ENCODE measurements around the gene FANK1. TPM values are rescaled to one million over a fixed set of nuclear protein-coding genes. Genes with fewer than 3 reads are reported as not detected.
"Not testable (repeated sequence)": the region's sequence is repeated elsewhere in the genome, so short reads cannot be mapped to it uniquely, and the experiment has no call there.

Gene FANK1
- total RNA-seq, 4 donors from 2014 or later = 8.4 to 17.2 (median 9.9) TPM

- Histone ChIP-seq H3K27me3 (no peaks in the 10 kb centered on the region), H3K4me3 (replicated peaks in 1 of 3) (no peak overlapping the region), H3K27ac (no peak overlapping the region), H3K4me1 (no peaks in the 10 kb centered on the region), H3K9me3 (no peaks in the 10 kb centered on the region), H3K36me3 (no peaks in the 10 kb centered on the region)
- no peak for DNase-seq
- TF ChIP-seq POLR2A (IDR thresholded peaks at IDR 0.05) (no peak), CTCF (IDR thresholded peaks at IDR 0.05) (no peak)
- intact Hi-C loops (cut with DNase I) = no loop called here
- WGBS, 2 donors = 90 to 95% methylated on average over 3 of the region's 3 CpGs
These were observed 9.4 kb upstream of the FANK1 start for GRCh38 chr10:125886914-125887512.

DNA sequence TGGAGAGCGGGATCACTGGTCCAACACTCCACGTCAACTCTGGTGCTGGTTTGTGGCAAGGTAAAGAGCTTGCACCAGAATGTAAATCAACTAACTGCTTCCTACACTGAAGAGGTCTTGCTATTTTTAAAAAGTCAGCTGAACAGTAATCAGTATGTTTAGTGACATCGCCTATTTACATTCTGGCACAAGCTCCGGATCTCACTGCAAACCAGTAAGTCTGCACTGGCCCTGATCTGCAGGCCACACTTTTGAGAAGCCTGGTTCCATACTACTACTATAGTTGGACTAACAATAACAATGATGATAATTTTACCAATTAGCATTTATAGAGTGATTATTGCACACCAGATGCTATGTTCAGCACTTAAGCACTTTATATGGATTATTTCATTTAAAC is 6.9 kb upstream of the FANK1 start:
- H3K27ac ChIP-seq; DNase-seq; H3K4me1 ChIP-seq; H3K4me3 ChIP-seq (replicated peaks in 1 of 3); H3K36me3 ChIP-seq; H3K9me3 ChIP-seq; H3K27me3 ChIP-seq; intact Hi-C loops (cut with DNase I): not testable (repeated sequence)
- WGBS, 2 donors = 90 to 92% methylated on average over 4 of the region's 4 CpGs

- H3K36me3 ChIP-seq; H3K27me3 ChIP-seq; DNase-seq; intact Hi-C loops (cut with DNase I); H3K27ac ChIP-seq; H3K9me3 ChIP-seq; H3K4me3 ChIP-seq (replicated peaks in 1 of 3); H3K4me1 ChIP-seq: not testable (repeated sequence)
- 79 to 85% methylated on average over 5 of the region's 5 CpGs for WGBS, 2 donors
These were observed 4.0 kb upstream of the FANK1 start for GRCh38 chr10:125892402-125892801.

DNA sequence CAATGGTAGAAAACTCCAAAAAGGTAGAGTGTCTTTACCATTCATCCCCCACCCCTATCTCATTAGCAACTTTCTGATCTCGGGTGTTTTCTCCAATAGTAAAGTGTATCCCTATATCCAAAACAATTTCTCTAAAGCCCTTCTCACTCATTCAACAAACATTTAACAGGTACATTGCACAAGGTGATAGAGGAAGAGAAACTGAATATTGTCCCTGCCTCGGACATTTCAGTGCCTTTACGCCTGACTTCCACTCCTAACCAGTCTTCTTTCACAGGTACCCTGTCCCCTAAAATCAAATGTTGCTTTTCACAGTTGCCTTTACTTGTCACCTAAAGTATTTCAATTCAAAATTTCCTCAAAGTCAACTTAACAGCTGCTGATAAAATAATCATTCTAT is 2.2 kb upstream of the FANK1 start:
- WGBS, 2 donors = 84% methylated on average over 3 of the region's 3 CpGs
- H3K4me3 ChIP-seq (replicated peaks in 1 of 3); H3K36me3 ChIP-seq; H3K27ac ChIP-seq; H3K27me3 ChIP-seq; intact Hi-C loops (cut with DNase I); DNase-seq; H3K4me1 ChIP-seq; H3K9me3 ChIP-seq: not testable (repeated sequence)

DNA sequence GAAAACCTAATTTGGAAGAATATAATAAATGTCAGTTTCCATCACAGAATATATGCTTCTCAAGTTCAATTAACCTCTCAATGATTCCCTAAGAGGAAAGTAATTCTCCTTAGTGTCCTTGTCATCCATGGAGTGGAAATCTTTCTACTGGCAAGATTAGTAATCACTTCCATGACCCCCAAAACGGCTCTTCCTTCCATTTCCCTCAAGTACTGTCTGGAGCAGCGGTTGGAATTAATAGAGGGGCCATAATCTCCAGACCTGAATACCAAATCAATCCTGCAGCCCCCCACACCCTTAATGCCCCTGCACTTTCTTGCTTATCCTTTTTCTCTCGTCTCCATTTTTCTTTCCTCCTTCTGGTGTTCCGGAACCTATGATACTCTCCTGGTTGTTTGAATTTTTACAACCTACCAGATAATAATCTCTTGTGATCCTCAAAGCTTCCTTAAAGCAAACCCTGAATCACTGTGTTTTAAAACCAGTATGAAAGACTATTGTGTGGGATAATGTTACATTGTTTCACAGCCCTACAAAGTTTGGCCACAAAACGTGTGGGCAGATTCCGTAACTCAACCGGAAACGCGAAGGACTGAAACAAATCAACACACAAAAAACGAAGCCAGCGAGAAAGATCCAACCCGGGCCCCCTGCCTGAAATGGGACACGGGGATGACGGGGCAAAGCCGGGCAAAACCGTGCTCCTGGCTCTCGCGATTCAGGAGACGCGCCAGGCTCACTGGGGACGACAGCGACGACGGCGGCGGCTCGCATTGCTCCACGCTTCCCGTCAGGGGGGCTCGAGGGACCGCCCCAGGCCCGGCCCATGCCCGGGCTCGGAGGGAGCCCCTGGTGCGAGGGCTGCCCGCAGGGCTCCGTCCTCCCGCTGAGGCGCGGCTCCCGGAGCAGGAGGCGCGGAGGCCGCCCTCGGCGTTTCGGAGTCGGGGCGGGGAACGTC is 955 bp upstream of the FANK1 start:
- peak; percentile 73 for DNase-seq
- H3K4me1 ChIP-seq; intact Hi-C loops (cut with DNase I); H3K27me3 ChIP-seq; H3K36me3 ChIP-seq; H3K9me3 ChIP-seq: not testable (repeated sequence)
- peak overlapping the region; percentile 23 to 93 (median 75) for H3K4me3 ChIP-seq (replicated peaks in 1 of 3)
- peak overlapping the region; percentile 69 to 82 (median 74) for H3K27ac ChIP-seq
- 23 to 28% methylated on average over 50 of the region's 50 CpGs for WGBS, 2 donors

- intact Hi-C loops (cut with DNase I); DNase-seq; H3K36me3 ChIP-seq; H3K27me3 ChIP-seq; H3K27ac ChIP-seq; H3K9me3 ChIP-seq; H3K4me1 ChIP-seq; H3K4me3 ChIP-seq (replicated peaks in 1 of 3): not testable (repeated sequence)
- WGBS, 2 donors = 33 to 42% methylated on average over 4 of the region's 4 CpGs
These were observed 953 bp downstream of the FANK1 start for GRCh38 chr10:125897317-125897716.

DNA sequence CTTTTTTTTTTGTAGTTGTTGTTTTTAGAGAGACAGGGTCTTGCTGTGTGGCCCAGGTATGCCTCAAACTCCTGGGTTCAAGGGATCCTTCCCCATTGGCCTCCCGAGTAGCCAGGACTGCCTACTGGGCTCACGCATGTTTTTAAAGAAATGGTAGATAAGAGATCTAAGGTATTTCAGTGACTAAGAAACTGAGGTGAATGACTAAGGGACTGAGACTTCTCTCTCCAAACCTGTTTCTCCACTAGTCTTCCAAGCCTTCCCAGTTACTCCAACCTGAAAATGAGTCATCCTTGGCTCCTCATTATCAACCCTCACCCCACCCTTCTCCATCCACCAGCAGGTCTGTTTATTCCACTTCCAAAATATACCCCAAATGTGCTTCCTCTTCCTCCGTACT is 4.6 kb downstream of the FANK1 start:
- WGBS, 2 donors = 71 to 74% methylated on average over 3 of the region's 3 CpGs
- H3K9me3 ChIP-seq; DNase-seq; H3K27ac ChIP-seq; intact Hi-C loops (cut with DNase I); H3K36me3 ChIP-seq; H3K4me1 ChIP-seq; H3K4me3 ChIP-seq (replicated peaks in 1 of 3); H3K27me3 ChIP-seq: not testable (repeated sequence)

- H3K4me1 ChIP-seq; H3K4me3 ChIP-seq (replicated peaks in 1 of 3); H3K27me3 ChIP-seq; H3K36me3 ChIP-seq; H3K27ac ChIP-seq; DNase-seq; H3K9me3 ChIP-seq; intact Hi-C loops (cut with DNase I): not testable (repeated sequence)
- 66 to 70% methylated on average over 3 of the region's 3 CpGs for WGBS, 2 donors
These were observed 6.8 kb downstream of the FANK1 start for GRCh38 chr10:125903135-125903640.

GRCh38 chr10:125905069-125905994 is 9.0 kb downstream of the FANK1 start:
- H3K36me3 ChIP-seq; intact Hi-C loops (cut with DNase I); H3K27ac ChIP-seq; H3K4me3 ChIP-seq (replicated peaks in 1 of 3); H3K9me3 ChIP-seq; H3K27me3 ChIP-seq; DNase-seq; H3K4me1 ChIP-seq: not testable (repeated sequence)
- 72 to 74% methylated on average over 5 of the region's 5 CpGs for WGBS, 2 donors

- intact Hi-C loops (cut with DNase I); H3K4me3 ChIP-seq (replicated peaks in 1 of 3); DNase-seq; H3K9me3 ChIP-seq; H3K36me3 ChIP-seq; H3K27ac ChIP-seq; H3K4me1 ChIP-seq; H3K27me3 ChIP-seq: not testable (repeated sequence)
- 87 to 96% methylated on average over 2 of the region's 2 CpGs for WGBS, 2 donors
These were observed 11.2 kb downstream of the FANK1 start for GRCh38 chr10:125907598-125907997.

DNA sequence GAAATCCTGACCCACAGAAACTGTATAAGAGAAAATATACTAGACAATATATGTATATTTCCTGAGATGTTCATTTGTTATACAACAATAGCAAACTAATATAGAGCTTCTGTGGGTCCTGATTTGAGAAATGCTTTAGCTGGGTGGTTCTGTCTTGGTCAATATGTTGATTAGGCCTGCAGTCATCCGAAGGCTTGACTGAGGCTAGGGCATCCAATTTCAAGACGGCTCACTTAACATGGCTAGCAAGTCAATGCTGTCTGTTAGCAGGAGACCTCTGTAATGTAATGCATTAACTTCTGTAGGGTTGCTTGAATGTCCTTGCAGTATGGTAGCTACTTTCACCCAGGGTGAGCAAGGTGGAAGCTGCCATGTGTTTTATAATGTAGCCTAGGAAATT is 12.4 kb downstream of the FANK1 start:
- intact Hi-C loops (cut with DNase I) = not testable (repeated sequence)

More for the DNA sequence above, 12.4 kb downstream of the FANK1 start:
- not testable (repeated sequence) for H3K27me3 ChIP-seq; H3K27ac ChIP-seq; H3K9me3 ChIP-seq; H3K4me1 ChIP-seq; DNase-seq; H3K4me3 ChIP-seq (replicated peaks in 1 of 3); H3K36me3 ChIP-seq
- 62 to 66% methylated on average over 2 of the region's 2 CpGs for WGBS, 2 donors
